Erythroblast (primary cell): ENCODE results near the gene PIP4K2A.

ENCODE experiments used
- GATA1 ChIP-seq: IDR thresholded peaks from 2 replicates; pipeline ENCODE4 v1.6.1; 2011; ENCODE audit warnings: low read depth, mild to moderate bottlenecking, control low read depth, low read length, moderate library complexity
- POLR2A ChIP-seq: IDR thresholded peaks from 2 replicates; pipeline ENCODE4 v1.6.1; 2011; ENCODE audit warnings: mild to moderate bottlenecking, low read length

DNA sequence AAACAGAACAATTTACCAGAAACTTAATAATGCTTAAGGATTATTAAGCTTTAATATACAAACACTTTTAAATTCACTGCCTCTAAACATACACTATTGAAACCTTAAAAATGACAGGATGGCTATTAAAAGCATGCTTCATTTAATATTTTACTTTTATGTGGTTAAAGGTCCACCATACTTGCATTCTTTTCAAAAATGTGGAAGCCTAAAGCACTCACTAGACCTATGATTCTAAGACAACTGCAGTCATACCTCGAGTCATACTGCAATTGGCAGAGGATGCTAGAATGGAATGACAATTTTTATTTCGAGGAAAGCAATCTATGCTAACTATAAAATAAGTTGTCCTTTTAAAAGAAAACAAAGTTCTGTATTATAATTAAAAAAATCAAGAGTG is 85.3 kb downstream of the PIP4K2A start:
- TF ChIP-seq POLR2A = no peak
- no peak for TF ChIP-seq GATA1
